Osteoblast (primary cell): ENCODE measurements around the gene C1orf87. TPM values are rescaled to one million over a fixed set of nuclear protein-coding genes. Genes with fewer than 3 reads are reported as not detected.

Source experiments
- DNase-seq: peaks from one replicate; pipeline ENCODE4 v3.0.0; 2011; ENCODE audit warnings: low spot score, mixed read lengths; ENCODE audit not compliant: insufficient read length; ENCODE audit errors: missing footprints
- H2AFZ ChIP-seq: 2 replicates; pipeline ENCODE4 v1.6.0; 2011; ENCODE audit warnings: mild to moderate bottlenecking, low read length
- H3K27ac ChIP-seq: 2 replicates; pipeline ENCODE4 v1.5.1; 2011; ENCODE audit warnings: mild to moderate bottlenecking, low read depth, low read length, moderate library complexity
- H3K27me3 ChIP-seq: 2 replicates; pipeline ENCODE4 v1.6.0; 2012; ENCODE audit warnings: mild to moderate bottlenecking, control low read depth, inconsistent platforms, low read length, moderate library complexity; ENCODE audit not compliant: insufficient read depth
- H3K36me3 ChIP-seq: 2 replicates; pipeline ENCODE4 v1.5.1; 2011; ENCODE audit warnings: mild to moderate bottlenecking, low read length, control low read depth, moderate library complexity; ENCODE audit not compliant: insufficient read depth
- H3K4me1 ChIP-seq: 2 replicates; pipeline ENCODE4 v1.5.1; 2011; ENCODE audit warnings: mild to moderate bottlenecking, low read length, control low read depth, moderate library complexity; ENCODE audit not compliant: insufficient read depth
- H3K4me2 ChIP-seq: 2 replicates; pipeline ENCODE4 v1.6.0; 2011; ENCODE audit warnings: mild to moderate bottlenecking, low read length; ENCODE audit not compliant: insufficient read depth
- H3K4me3 ChIP-seq: fragments of 200-600 bp; sonication (generic); 3 replicates; pipeline ENCODE4 v1.5.1; 2012; ENCODE audit warnings: mild to moderate bottlenecking, low read length, inconsistent platforms; ENCODE audit not compliant: insufficient read depth
- H3K79me2 ChIP-seq: 2 replicates; pipeline ENCODE4 v1.6.0; 2012; ENCODE audit warnings: mild to moderate bottlenecking, low read length, control low read depth, inconsistent platforms; ENCODE audit not compliant: insufficient read depth
- H3K9me3 ChIP-seq: 2 replicates; pipeline ENCODE4 v1.5.1; 2011; ENCODE audit warnings: low read depth, low read length, control low read depth
- H4K20me1 ChIP-seq: 2 replicates; pipeline ENCODE4 v1.6.0; 2012; ENCODE audit warnings: mild to moderate bottlenecking, low read length, control low read depth; ENCODE audit not compliant: insufficient read depth
- total RNA-seq: library from RNA; depleted of rRNA; stranded (reverse); fragments of >200 nt; gene quantifications from 2 replicates; pipeline ENCODE4 v1.2.3, GENCODE V29; 2012
- TF ChIP-seq, protein P1 (sequence below): IDR thresholded peaks from 2 replicates; pipeline ENCODE4 v1.5.1; 2011; ENCODE audit warnings: mild to moderate bottlenecking, low read depth, low read length, moderate library complexity; ENCODE audit errors: extremely low read depth

C1orf87 gene
- total RNA-seq, 1 donor = not detected

DNA sequence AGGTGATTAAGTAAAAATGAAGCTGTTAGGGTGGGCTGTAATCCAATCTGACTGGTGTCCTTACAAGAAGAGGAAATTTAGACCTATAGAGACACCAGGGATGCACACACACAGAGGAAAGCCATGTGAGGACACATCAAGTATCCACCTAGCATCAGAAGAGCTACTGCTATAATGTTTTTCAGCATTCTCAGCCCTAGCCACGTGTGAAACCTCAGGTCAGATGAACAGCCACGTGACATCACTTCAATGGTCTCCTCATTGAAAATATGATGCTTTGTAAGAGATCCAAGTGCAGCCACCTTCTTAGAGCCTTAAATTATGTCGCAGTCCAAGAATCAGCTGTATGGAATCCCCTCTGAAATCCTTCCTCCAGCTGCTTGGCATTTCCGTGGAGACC, 65.1 kb downstream of the C1orf87 start:
- H3K4me2 ChIP-seq = no peak overlapping the region
- H3K4me1 ChIP-seq = no peaks in the 10 kb centered on the region
- H4K20me1 ChIP-seq = no peaks in the 10 kb centered on the region
- H2AFZ ChIP-seq = no peak overlapping the region
- TF ChIP-seq, protein P1, sequence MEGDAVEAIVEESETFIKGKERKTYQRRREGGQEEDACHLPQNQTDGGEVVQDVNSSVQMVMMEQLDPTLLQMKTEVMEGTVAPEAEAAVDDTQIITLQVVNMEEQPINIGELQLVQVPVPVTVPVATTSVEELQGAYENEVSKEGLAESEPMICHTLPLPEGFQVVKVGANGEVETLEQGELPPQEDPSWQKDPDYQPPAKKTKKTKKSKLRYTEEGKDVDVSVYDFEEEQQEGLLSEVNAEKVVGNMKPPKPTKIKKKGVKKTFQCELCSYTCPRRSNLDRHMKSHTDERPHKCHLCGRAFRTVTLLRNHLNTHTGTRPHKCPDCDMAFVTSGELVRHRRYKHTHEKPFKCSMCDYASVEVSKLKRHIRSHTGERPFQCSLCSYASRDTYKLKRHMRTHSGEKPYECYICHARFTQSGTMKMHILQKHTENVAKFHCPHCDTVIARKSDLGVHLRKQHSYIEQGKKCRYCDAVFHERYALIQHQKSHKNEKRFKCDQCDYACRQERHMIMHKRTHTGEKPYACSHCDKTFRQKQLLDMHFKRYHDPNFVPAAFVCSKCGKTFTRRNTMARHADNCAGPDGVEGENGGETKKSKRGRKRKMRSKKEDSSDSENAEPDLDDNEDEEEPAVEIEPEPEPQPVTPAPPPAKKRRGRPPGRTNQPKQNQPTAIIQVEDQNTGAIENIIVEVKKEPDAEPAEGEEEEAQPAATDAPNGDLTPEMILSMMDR = no peak
- no peak for DNase-seq
- H3K79me2 ChIP-seq = no peaks in the 10 kb centered on the region
- no peak overlapping the region for H3K4me3 ChIP-seq
- no peaks in the 10 kb centered on the region for H3K36me3 ChIP-seq
- H3K27me3 ChIP-seq = no peaks in the 10 kb centered on the region
- H3K27ac ChIP-seq = no peak overlapping the region
- H3K9me3 ChIP-seq = no peaks in the 10 kb centered on the region

DNA sequence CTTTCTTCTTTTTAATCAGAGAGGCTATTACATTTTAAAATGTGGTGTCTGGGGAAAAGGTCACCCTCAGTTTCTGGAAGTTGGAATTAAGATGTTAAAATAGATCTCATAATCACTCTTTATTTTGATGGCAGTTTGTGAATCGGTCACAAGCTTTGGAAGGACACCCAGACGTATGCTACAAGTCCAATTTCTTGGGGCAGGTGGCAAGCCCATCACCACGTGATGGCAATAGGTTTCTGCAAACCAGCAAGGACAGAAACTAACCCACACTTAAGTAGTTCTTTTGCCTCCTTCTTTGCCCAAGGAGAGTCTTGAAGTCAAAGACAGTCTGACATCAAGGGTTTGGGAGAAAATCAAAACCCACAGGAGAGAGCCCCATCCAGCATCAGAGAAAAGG, 72.9 kb downstream of the C1orf87 start:
- no peak overlapping the region for H2AFZ ChIP-seq
- no peak overlapping the region for H3K4me2 ChIP-seq
- H4K20me1 ChIP-seq = no peaks in the 10 kb centered on the region
- H3K27ac ChIP-seq = no peak overlapping the region
- H3K79me2 ChIP-seq = no peaks in the 10 kb centered on the region
- DNase-seq = no peak
- peaks cover 2% of the 10 kb centered on the region for H3K27me3 ChIP-seq
- TF ChIP-seq, protein P1 = no peak
- H3K36me3 ChIP-seq = no peaks in the 10 kb centered on the region
- no peaks in the 10 kb centered on the region for H3K4me1 ChIP-seq
- no peak overlapping the region for H3K4me3 ChIP-seq
- H3K9me3 ChIP-seq = no peaks in the 10 kb centered on the region

DNA sequence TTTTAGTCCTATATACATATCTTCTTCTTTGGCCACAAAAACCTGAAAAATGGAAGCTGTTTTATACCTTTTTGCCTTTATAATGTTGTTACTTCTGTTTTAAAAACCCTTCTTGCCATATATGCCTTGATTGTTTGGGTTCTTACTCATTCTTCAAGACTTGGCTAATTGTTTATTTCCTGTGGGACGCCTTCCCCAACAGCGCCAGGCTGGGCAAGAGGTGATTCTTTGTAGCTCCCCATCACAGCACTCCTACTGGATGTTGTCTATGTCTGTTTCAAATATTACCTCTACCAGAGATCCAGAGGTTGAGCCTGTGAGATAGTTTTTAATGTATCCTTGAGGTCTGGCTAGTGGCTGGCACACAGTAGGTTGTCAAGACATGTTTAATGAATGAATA, 73.8 kb downstream of the C1orf87 start:
- peaks cover 7% of the 10 kb centered on the region for H3K4me1 ChIP-seq

DNA sequence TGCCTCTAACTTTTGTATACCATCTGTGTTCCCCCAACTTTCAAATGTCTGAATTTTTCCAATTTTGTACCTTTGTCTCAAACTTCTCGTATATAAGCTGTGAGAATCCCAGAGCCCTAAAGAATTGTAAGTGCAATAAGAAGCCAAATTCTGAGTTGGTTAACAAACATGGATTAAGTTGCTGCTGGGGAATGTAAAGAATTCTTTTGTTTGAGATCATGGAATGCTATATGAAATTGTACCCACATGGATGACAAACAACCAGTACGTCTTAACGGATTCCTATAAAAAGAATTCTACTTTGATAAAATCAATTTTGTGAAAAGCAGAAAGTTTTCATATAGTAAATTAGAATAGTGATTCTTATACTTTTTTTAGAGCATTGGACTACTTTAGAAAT, 74.6 kb downstream of the C1orf87 start:
- H3K36me3 ChIP-seq = no peaks in the 10 kb centered on the region
- no peak overlapping the region for H3K4me2 ChIP-seq
- peaks cover 2% of the 10 kb centered on the region for H3K27me3 ChIP-seq
- H3K9me3 ChIP-seq = no peaks in the 10 kb centered on the region
- H3K27ac ChIP-seq = no peak overlapping the region
- H3K79me2 ChIP-seq = no peaks in the 10 kb centered on the region
- H2AFZ ChIP-seq = no peak overlapping the region
- H4K20me1 ChIP-seq = no peaks in the 10 kb centered on the region
- peaks cover 13% of the 10 kb centered on the region for H3K4me1 ChIP-seq
- DNase-seq = no peak
- H3K4me3 ChIP-seq = no peak overlapping the region
- TF ChIP-seq, protein P1 = no peak

More for the DNA sequence above, 73.8 kb downstream of the C1orf87 start:
- no peak overlapping the region for H3K4me3 ChIP-seq
- H3K36me3 ChIP-seq = no peaks in the 10 kb centered on the region
- H3K27me3 ChIP-seq = peaks cover 2% of the 10 kb centered on the region
- H3K79me2 ChIP-seq = no peaks in the 10 kb centered on the region
- TF ChIP-seq, protein P1 = no peak
- no peak overlapping the region for H3K4me2 ChIP-seq
- H3K27ac ChIP-seq = no peak overlapping the region
- no peaks in the 10 kb centered on the region for H4K20me1 ChIP-seq
- H2AFZ ChIP-seq = no peak overlapping the region
- no peaks in the 10 kb centered on the region for H3K9me3 ChIP-seq
- DNase-seq = no peak
